H9 (cell line): Measurements from ENCODE around the gene TRPM3. TPM values are rescaled to one million over a fixed set of nuclear protein-coding genes. Genes with fewer than 3 reads are reported as not detected.

Experiments used
- DNase-seq: peaks from one replicate; pipeline ENCODE4 v3.0.0-alpha.2; 2017
- H2AFZ ChIP-seq: one replicate; pipeline ENCODE4 v1.6.1; 2013; ENCODE audit warnings: mild to moderate bottlenecking, low read length, control low read depth, moderate library complexity
- H2AK5ac ChIP-seq: 2 replicates; pipeline ENCODE4 v1.6.1; 2013; ENCODE audit warnings: low read length, control low read depth, mixed read lengths; ENCODE audit not compliant: insufficient read length
- H2BK120ac ChIP-seq: one replicate; pipeline ENCODE4 v1.6.1; 2013; ENCODE audit warnings: low read depth, mild to moderate bottlenecking, low read length, control low read depth, inconsistent platforms; ENCODE audit not compliant: poor library complexity, severe bottlenecking
- H2BK12ac ChIP-seq: 2 replicates; pipeline ENCODE4 v1.6.1; 2013; ENCODE audit warnings: low read length, control low read depth, mixed read lengths, low read depth; ENCODE audit not compliant: insufficient read length
- H2BK15ac ChIP-seq: 2 replicates; pipeline ENCODE4 v1.6.1; 2013; ENCODE audit warnings: low read depth, low read length, control low read depth
- H2BK20ac ChIP-seq: one replicate; pipeline ENCODE4 v1.6.1; 2013; ENCODE audit warnings: low read depth, mild to moderate bottlenecking, low read length, control low read depth, inconsistent platforms; ENCODE audit not compliant: poor library complexity, severe bottlenecking
- H2BK5ac ChIP-seq: 2 replicates; pipeline ENCODE4 v1.6.1; 2013; ENCODE audit warnings: low read length, control low read depth, mixed read lengths; ENCODE audit not compliant: insufficient read length
- H3K14ac ChIP-seq: 2 replicates; pipeline ENCODE4 v1.6.1; 2013; ENCODE audit warnings: low read length, control low read depth; ENCODE audit not compliant: insufficient read depth
- H3K18ac ChIP-seq: 2 replicates; pipeline ENCODE4 v1.6.1; 2013; ENCODE audit warnings: low read depth, mild to moderate bottlenecking, mixed read lengths, low read length, control low read depth; ENCODE audit not compliant: insufficient read length
- H3K23ac ChIP-seq: 2 replicates; pipeline ENCODE4 v1.6.1; 2013; ENCODE audit warnings: low read length, control low read depth, mixed read lengths, low read depth; ENCODE audit not compliant: insufficient read length
- H3K23me2 ChIP-seq: 2 replicates; pipeline ENCODE4 v1.6.1; 2013; ENCODE audit warnings: low read depth, mild to moderate bottlenecking, mixed read lengths, low read length, control low read depth; ENCODE audit not compliant: insufficient read length, poor library complexity, severe bottlenecking
- H3K27ac ChIP-seq: 2 replicates; pipeline ENCODE4 v1.5.1; 2013; ENCODE audit warnings: low read length, control low read depth, mixed read lengths, low read depth; ENCODE audit not compliant: insufficient read length
- H3K27me3 ChIP-seq: 2 replicates; pipeline ENCODE4 v1.6.1; 2013; ENCODE audit warnings: low read length, control low read depth, inconsistent platforms; ENCODE audit not compliant: insufficient read depth
- H3K4ac ChIP-seq: 2 replicates; pipeline ENCODE4 v1.6.1; 2013; ENCODE audit warnings: low read depth, mild to moderate bottlenecking, control low read depth, inconsistent platforms, low read length, moderate library complexity
- H3K4me1 ChIP-seq: 2 replicates; pipeline ENCODE4 v1.6.1; 2013; ENCODE audit warnings: low read length, control low read depth, inconsistent platforms; ENCODE audit not compliant: insufficient read depth
- H3K4me2 ChIP-seq: 2 replicates; pipeline ENCODE4 v1.6.1; 2013; ENCODE audit warnings: low read length, control low read depth, mixed read lengths; ENCODE audit not compliant: insufficient read length, insufficient read depth
- H3K56ac ChIP-seq: 2 replicates; pipeline ENCODE4 v1.6.1; 2013; ENCODE audit warnings: low read depth, mild to moderate bottlenecking, mixed read lengths, low read length, control low read depth; ENCODE audit not compliant: insufficient read length
- H3K79me1 ChIP-seq: 2 replicates; pipeline ENCODE4 v1.6.1; 2013; ENCODE audit warnings: low read depth, mild to moderate bottlenecking, moderate library complexity, low read length, control low read depth, inconsistent platforms; ENCODE audit not compliant: insufficient read depth, poor library complexity, severe bottlenecking
- H3K79me2 ChIP-seq: 2 replicates; pipeline ENCODE4 v1.6.1; 2013; ENCODE audit warnings: low read length, control low read depth, inconsistent platforms; ENCODE audit not compliant: insufficient read depth
- H3K9ac ChIP-seq: 2 replicates; pipeline ENCODE4 v1.6.1; 2013; ENCODE audit warnings: low read length, control low read depth, mixed read lengths; ENCODE audit not compliant: insufficient read length; ENCODE audit errors: extremely low read depth
- H3K9me3 ChIP-seq: one replicate; pipeline ENCODE4 v1.6.1; 2013; ENCODE audit warnings: low read depth, low read length, inconsistent platforms; ENCODE audit not compliant: control insufficient read depth
- H3T11ph ChIP-seq: one replicate; pipeline ENCODE4 v1.6.1; 2013; ENCODE audit warnings: mild to moderate bottlenecking, low read length, control low read depth, inconsistent platforms
- H4K20me1 ChIP-seq: one replicate; pipeline ENCODE4 v1.6.1; 2013; ENCODE audit not compliant: control insufficient read depth, insufficient read length, insufficient read depth
- H4K5ac ChIP-seq: 2 replicates; pipeline ENCODE4 v1.6.1; 2013; ENCODE audit warnings: low read depth, mild to moderate bottlenecking, mixed read lengths, low read length, control low read depth; ENCODE audit not compliant: insufficient read length
- H4K8ac ChIP-seq: replicated peaks from 2 replicates; pipeline ENCODE4 v1.6.1; 2013; ENCODE audit warnings: low read length, control low read depth, mixed read lengths, low read depth; ENCODE audit not compliant: insufficient read length
- H4K91ac ChIP-seq: 2 replicates; pipeline ENCODE4 v1.6.1; 2013; ENCODE audit warnings: low read depth, mild to moderate bottlenecking, moderate library complexity, mixed read lengths, low read length, control low read depth; ENCODE audit not compliant: insufficient read length
- H3K27ac Mint-ChIP-seq, 3 experiments: 2 replicates in 2 of 3; 3 replicates in 1 of 3; pipeline ENCODE4 v1.8.0; 2020 to 2021; ENCODE audit warnings: mixed read lengths in 3 of 3, mild to moderate bottlenecking in 1 of 3, moderate library complexity in 1 of 3
- H3K27me3 Mint-ChIP-seq: 2 replicates; pipeline ENCODE4 v1.8.0; 2021; ENCODE audit warnings: low read depth, mild to moderate bottlenecking, moderate library complexity, mixed read lengths
- H3K36me3 Mint-ChIP-seq, 3 experiments: 2 replicates in 2 of 3; 3 replicates in 1 of 3; pipeline ENCODE4 v1.8.0; 2020 to 2021; ENCODE audit warnings: low read depth in 3 of 3, mixed read lengths in 3 of 3; ENCODE audit not compliant: insufficient read depth in 1 of 3
- H3K4me1 Mint-ChIP-seq, 2 experiments: 2 replicates each; pipeline ENCODE4 v1.8.0; 2020; ENCODE audit warnings: mixed read lengths in 2 of 2
- H3K4me3 Mint-ChIP-seq, 2 experiments: 2 replicates in 1 of 2; 3 replicates in 1 of 2; pipeline ENCODE4 v1.8.0; 2020 to 2021; ENCODE audit warnings: mild to moderate bottlenecking in 2 of 2, mixed read lengths in 2 of 2, moderate library complexity in 1 of 2
- H3K9me3 Mint-ChIP-seq, 2 experiments: 2 replicates in 1 of 2; 3 replicates in 1 of 2; pipeline ENCODE4 v1.8.0; 2020; ENCODE audit warnings: mild to moderate bottlenecking in 2 of 2, mixed read lengths in 2 of 2, moderate library complexity in 1 of 2
- CTCF ChIP-seq: fragments of 200-600 bp; sonication (generic); conservative IDR thresholded peaks from 3 replicates; pipeline ENCODE4 v1.8.0; 2021; ENCODE audit warnings: antibody characterized with exemption, mild to moderate bottlenecking
- WGBS: extraction: QIAGEN DNeasy Blood & Tissue Kit; methylation state at CpG from one replicate; pipeline ENCODE4 v1.1.7; 2013; ENCODE audit warnings: missing lambda C conversion rate, low lambda C conversion rate, mixed read lengths; ENCODE audit not compliant: insufficient read length; ENCODE audit errors: extremely low coverage; 5-methylcytosine and 5-hydroxymethylcytosine counted together
- total RNA-seq: library from RNA; stranded (reverse); gene quantifications from 2 replicates; pipeline ENCODE4 v1.2.1, GENCODE V29; 2021

TRPM3 gene
- total RNA-seq, 1 experiment from 2014 or later, result 10.3 TPM

GRCh38 chr9:70563431-70564204 is 557.8 kb downstream of the TRPM3 start:
- Histone ChIP-seq H3T11ph (no peak overlapping the region), H4K91ac (no peak overlapping the region)

More at GRCh38 chr9:70563431-70564204, 557.8 kb downstream of the TRPM3 start:
- Mint-ChIP-seq H3K27me3 (no peaks in the 10 kb centered on the region), H3K4me3 (no peak overlapping the region), H3K4me1 (peaks cover 17 to 26% of the 10 kb centered on the region in 2 experiments), H3K9me3 (no peaks in the 10 kb centered on the region), H3K36me3 (no peaks in the 10 kb centered on the region), H3K27ac (peak overlapping the region in 1 of 3 experiments; percentile 1; a peak in 1 of 7 replicates)
- no peak overlapping the region for H2BK5ac ChIP-seq
- no peak overlapping the region for H4K5ac ChIP-seq
- no peak overlapping the region for H2BK15ac ChIP-seq
- no peak overlapping the region for H3K23ac ChIP-seq
- no peak overlapping the region for H3K14ac ChIP-seq
- no peak overlapping the region for H4K8ac ChIP-seq
- H2BK12ac ChIP-seq, result no peak overlapping the region
- H4K20me1 ChIP-seq, result no peaks in the 10 kb centered on the region
- H3K4ac ChIP-seq, result no peak overlapping the region
- H3K9me3 ChIP-seq, result no peaks in the 10 kb centered on the region
- H3K56ac ChIP-seq, result no peak overlapping the region
- no peak overlapping the region for H2BK20ac ChIP-seq
- no peak for DNase-seq
- no peaks in the 10 kb centered on the region for H3K4me1 ChIP-seq
- H3K4me2 ChIP-seq, result no peak overlapping the region
- H3K27me3 ChIP-seq, result no peaks in the 10 kb centered on the region; the same call in 1 of the 2 replicates
- H2BK120ac ChIP-seq, result no peak overlapping the region
- no peak overlapping the region for H2AFZ ChIP-seq
- H3K27ac ChIP-seq, result no peak overlapping the region
- WGBS, result no CpG with 5 or more reads among the region's 5 CpGs
- no peaks in the 10 kb centered on the region for H3K79me1 ChIP-seq
- TF ChIP-seq CTCF, result no peak
- H3K79me2 ChIP-seq, result no peaks in the 10 kb centered on the region
- H3K23me2 ChIP-seq, result no peaks in the 10 kb centered on the region
- no peak overlapping the region for H2AK5ac ChIP-seq
- no peak overlapping the region for H3K18ac ChIP-seq
- H3K9ac ChIP-seq, result no peak overlapping the region
